K562 (cell line): ENCODE data around the gene TMEM242. TPM values are rescaled to one million over a fixed set of nuclear protein-coding genes. Genes with fewer than 3 reads are reported as not detected.

Experiments
- CHD7 ChIP-seq: fragments of 200-600 bp; sonication (generic); IDR thresholded peaks from one replicate; pipeline ENCODE4 v1.6.1; 2012; ENCODE audit warnings: mild to moderate bottlenecking, low read depth, low read length, inconsistent platforms
- CTBP1 ChIP-seq: fragments of 450-650 bp; IDR thresholded peaks from 2 replicates; pipeline ENCODE4 v1.6.1; 2016; ENCODE audit warnings: borderline replicate concordance
- FOXA1 ChIP-seq: fragments of 450-650 bp; IDR thresholded peaks from 2 replicates; pipeline ENCODE4 v1.6.1; 2016; ENCODE audit warnings: mild to moderate bottlenecking, borderline replicate concordance
- FUS ChIP-seq: fragments of 200-400 bp; formaldehyde crosslinking; optimal IDR thresholded peaks from 2 replicates; pipeline ENCODE3; 2017; ENCODE audit warnings: low read depth, low read length
- MCM5 ChIP-seq: fragments of 450-650 bp; IDR thresholded peaks from 2 replicates; pipeline ENCODE4 v1.6.1; 2016; ENCODE audit warnings: low read depth
- MECOM ChIP-seq: fragments of 250-450 bp; sonication (Bioruptor Pico); IDR thresholded peaks from 2 replicates; pipeline ENCODE4 v1.8.0; 2022; ENCODE audit warnings: inconsistent platforms
- NKRF ChIP-seq: fragments of 450-650 bp; IDR thresholded peaks from 2 replicates; pipeline ENCODE4 v1.6.1; 2016; ENCODE audit warnings: borderline replicate concordance
- PHB2 ChIP-seq: fragments of 450-650 bp; IDR thresholded peaks from 2 replicates; pipeline ENCODE4 v1.6.1; 2017; ENCODE audit warnings: low read depth
- PHF20 ChIP-seq: fragments of 450-650 bp; IDR thresholded peaks from 2 replicates; pipeline ENCODE4 v1.6.1; 2018; ENCODE audit not compliant: partially characterized antibody
- RCOR1 ChIP-seq, 2 experiments: IDR thresholded peaks; 2 replicates each; pipeline ENCODE4 v1.6.1; 2012; ENCODE audit warnings: low read depth in 2 of 2, low read length in 2 of 2, borderline replicate concordance in 1 of 2, improper control_type of control experiment in 1 of 2
- SETDB1 ChIP-seq: IDR thresholded peaks from one replicate; pipeline ENCODE4 v1.6.1; 2012; ENCODE audit warnings: low read length, control low read depth, inconsistent platforms
- TCF15 ChIP-seq: fragments of 250-450 bp; sonication (Bioruptor Pico); IDR thresholded peaks from 2 replicates; pipeline ENCODE4 v1.8.0; 2022; ENCODE audit warnings: moderate library complexity, mild to moderate bottlenecking, inconsistent platforms
- ZFPM2 ChIP-seq: fragments of 250-450 bp; sonication (Bioruptor Pico); IDR thresholded peaks from 2 replicates; pipeline ENCODE4 v1.5.1; 2022; ENCODE audit warnings: mild to moderate bottlenecking
- ZKSCAN3 ChIP-seq: fragments of 250-450 bp; sonication (Bioruptor Pico); IDR thresholded peaks from 2 replicates; pipeline ENCODE4 v1.4.0; 2020
- polyA plus RNA-seq, 8 experiments: library from polyadenylated mRNA; depleted of rRNA in 4 of 8; stranded (reverse) in 5 of 8; unstranded in 3 of 8; fragments of >200 nt; fragmentation: Nextera tagmentation in 2 of 8; fragmentation: Illumina TruSeq in 1 of 8; extraction: Ambion mirVana in 2 of 8; extraction: Trizol in 1 of 8; gene quantifications; 2 replicates each; pipeline versions ENCODE4 v1.2.1 to v1.2.3, GENCODE V29; 2011 to 2014; ENCODE audit warnings: inconsistent platforms in 1 of 8, missing spikeins in 1 of 8
- total RNA-seq, 7 experiments: library from RNA; depleted of rRNA in 6 of 7; stranded (reverse); fragments of >200 nt in 6 of 7; fragmentation: Illumina TruSeq in 2 of 7; extraction: Trizol in 2 of 7; gene quantifications; 2 replicates each; pipeline versions ENCODE4 v1.2.1 to v1.2.3, GENCODE V29; 2011 to 2021; ENCODE audit warnings: low replicate concordance in 1 of 7

TMEM242 gene
- total and polyA plus RNA-seq, 9 of the 15 experiments (the other 6 are each of a cell fraction or from before 2014, with no cell fraction given), result 9.5 to 35.3 (median 16.5) TPM

- TF ChIP-seq CTBP1 (peak; percentile 93), ZKSCAN3 (no peak), CHD7 (peak; percentile 82), TCF15 (CRISPR knock-in tag) (peak; percentile 18; the same call in 1 of the 2 replicates), PHB2 (no peak), MECOM (CRISPR knock-in tag) (peak; percentile 71), ZFPM2 (no peak), MCM5 (no peak), PHF20 (peak; percentile 95), FOXA1 (no peak), RCOR1 (IDR thresholded peaks at IDR 0.05; ENCODE audit: borderline replicate concordance in 1 of 2, low read depth in 2 of 2, low read length in 2 of 2) (peak in 1 of 2 experiments; percentile 86; a peak in 2 of 4 replicates), FUS (no peak), SETDB1 (peak; percentile 91), NKRF (peak; percentile 80; the same call in 1 of the 2 replicates)
Observed at GRCh38 chr6:157323255-157323965, at the start of gene TMEM242 (continued).
